ENCODE measurements around the gene GULP1. TPM values are rescaled to one million over a fixed set of nuclear protein-coding genes. Genes with fewer than 3 reads are reported as not detected.

The GULP1 gene
- total and polyA plus RNA-seq, 2 of the 13 experiments (the other 11 are each of a cell fraction or from before 2014, with no cell fraction given), result 0.15 TPM; not detected in 1

DNA sequence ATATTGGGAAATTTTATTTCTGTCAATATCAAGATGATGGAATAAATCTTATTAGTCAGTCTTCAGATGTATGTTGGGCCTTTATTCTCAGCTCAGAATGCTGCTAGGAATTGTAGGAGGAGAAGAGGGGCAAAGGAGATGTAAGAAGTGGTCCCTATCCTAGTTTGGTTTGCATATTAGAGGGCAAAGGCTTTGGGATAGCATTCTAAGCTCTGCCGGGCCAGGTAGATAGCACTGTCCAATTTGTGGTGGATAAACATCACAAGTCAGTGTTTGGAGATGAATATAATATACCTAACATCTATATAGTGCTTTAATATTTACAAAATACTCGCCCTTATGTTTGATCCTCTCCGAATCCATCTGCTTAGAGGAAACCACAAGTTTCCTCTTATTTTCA lies 149.2 kb downstream of the GULP1 start (continued):
- no peak for TF ChIP-seq RBFOX2 (IDR thresholded peaks at IDR 0.05; ENCODE audit: low read depth, low read length)

DNA sequence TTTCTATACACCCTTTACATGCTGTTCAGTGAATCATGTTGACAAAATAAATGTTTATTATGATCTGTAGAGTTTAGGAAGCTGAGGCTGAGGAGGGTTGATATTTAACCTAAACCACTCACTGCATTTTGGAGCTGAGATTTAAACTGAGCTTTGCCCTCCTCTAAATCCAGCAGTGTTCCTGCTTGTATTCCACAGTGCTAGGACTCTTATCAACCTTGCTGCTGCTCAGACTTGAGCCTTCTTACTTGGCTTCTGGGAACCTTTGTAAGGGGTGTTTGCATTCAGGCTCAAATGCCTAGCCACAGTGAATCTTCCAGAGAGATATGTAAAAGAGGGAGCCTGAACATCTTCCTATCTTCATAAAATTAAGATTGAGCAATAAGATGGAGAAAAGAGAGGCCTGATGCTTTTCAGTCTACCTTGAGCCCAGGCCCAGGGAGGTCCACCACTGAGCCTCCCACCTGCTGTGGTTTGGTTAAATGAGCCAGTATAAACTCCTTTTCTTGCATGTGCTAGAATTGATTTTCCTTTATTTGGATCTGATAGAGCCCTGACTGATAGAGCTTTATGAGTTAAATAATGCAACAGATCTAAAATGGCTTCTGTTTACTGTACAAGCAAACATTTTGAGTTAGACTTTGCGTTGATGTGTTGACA lies 149.7 kb downstream of the GULP1 start:
- WGBS (ENCODE audit: low lambda C conversion rate), result 4% methylated on average over 1 of the region's 1 CpG
- in situ Hi-C loops (cut with HindIII; ENCODE audit: extremely low pct_ligation_motif_present, low pct_unique_long_range_greater_than_20kb), result no loop called here
- intact Hi-C loops (cut with micrococcal nuclease; ENCODE audit: unreplicated experiment), result no loop called here
- Histone ChIP-seq H3K9ac (ENCODE audit: insufficient read depth, low read depth, low read length) (no peak overlapping the region), H4K20me1 (ENCODE audit: insufficient read depth, low read length) (no peaks in the 10 kb centered on the region), H3K4me2 (ENCODE audit: low read depth, low read length) (no peak overlapping the region), H3K9me3 (ENCODE audit: low read length) (no peaks in the 10 kb centered on the region), H3K36me3 (replicated peaks in 1 of 2; ENCODE audit: control insufficient read depth in 1 of 2, insufficient read depth in 2 of 2, low read length in 2 of 2) (no peaks in the 10 kb centered on the region), H2AFZ (ENCODE audit: low read length) (no peak overlapping the region), H3K79me2 (ENCODE audit: insufficient read depth, low read length) (no peaks in the 10 kb centered on the region), H3K4me1 (ENCODE audit: insufficient read depth, low read length) (no peaks in the 10 kb centered on the region), H3K4me3 (replicated peaks in 1 of 3; ENCODE audit: insufficient read depth in 1 of 3, low read depth in 2 of 3, low read length in 3 of 3) (no peak overlapping the region), H3K27ac (ENCODE audit: extremely low read length, insufficient read depth, low read length) (no peak overlapping the region), H3K27me3 (ENCODE audit: control insufficient read depth in 1 of 2, insufficient read depth in 2 of 2, low read length in 2 of 2) (no peaks in the 10 kb centered on the region)
- POLR2A ChIA-PET, result no interaction called here
- TF ChIP-seq ARHGAP35 (CRISPR knock-in tag; IDR thresholded peaks at IDR 0.05; ENCODE audit: borderline replicate concordance) (no peak), ZNF672 (CRISPR knock-in tag; IDR thresholded peaks at IDR 0.05) (no peak), REL (CRISPR knock-in tag; conservative IDR thresholded peaks at IDR 0.05) (no peak), POLR2AphosphoS2 (IDR thresholded peaks at IDR 0.05; ENCODE audit: low read depth, low read length) (no peak), TEAD2 (CRISPR knock-in tag; IDR thresholded peaks at IDR 0.05) (no peak)
- TF ChIP-seq, protein P1, sequence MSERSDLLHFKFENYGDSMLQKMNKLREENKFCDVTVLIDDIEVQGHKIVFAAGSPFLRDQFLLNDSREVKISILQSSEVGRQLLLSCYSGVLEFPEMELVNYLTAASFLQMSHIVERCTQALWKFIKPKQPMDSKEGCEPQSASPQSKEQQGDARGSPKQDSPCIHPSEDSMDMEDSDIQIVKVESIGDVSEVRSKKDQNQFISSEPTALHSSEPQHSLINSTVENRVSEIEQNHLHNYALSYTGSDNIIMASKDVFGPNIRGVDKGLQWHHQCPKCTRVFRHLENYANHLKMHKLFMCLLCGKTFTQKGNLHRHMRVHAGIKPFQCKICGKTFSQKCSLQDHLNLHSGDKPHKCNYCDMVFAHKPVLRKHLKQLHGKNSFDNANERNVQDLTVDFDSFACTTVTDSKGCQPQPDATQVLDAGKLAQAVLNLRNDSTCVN (CRISPR knock-in tag; IDR thresholded peaks at IDR 0.05; ENCODE audit: borderline replicate concordance), result no peak
- ATAC-seq (no peak), DNase-seq (ENCODE audit: low spot score) (no peak), FAIRE-seq (no peak)
- BruUV-seq (replicated peaks), result no TSS peak
- CTCF ChIA-PET (ENCODE audit: low intra/inter-chr PET ratio, low total read pairs), result no interaction called here

Measured in HepG2 (cell line).